ENCODE results near the gene GSTCD.

GRCh38 chr4:105748222-105748621 is 39.6 kb downstream of the GSTCD start:
- TF ChIP-seq CTCF (IDR thresholded peaks at IDR 0.05) (no peak), POLR2AphosphoS5 (IDR thresholded peaks at IDR 0.05; ENCODE audit: low read depth, low read length) (no peak), REST (IDR thresholded peaks at IDR 0.05; ENCODE audit: insufficient read depth in 1 of 2, low read depth in 2 of 2, low read length in 1 of 2) (no peak), TCF7L2 (IDR thresholded peaks at IDR 0.05; ENCODE audit: low read depth, low read length) (no peak)

Data from Panc1 (cell line).